ENCODE results near the gene ESR1.

Gene ESR1

GRCh38 chr6:151807513-151808370, at the start of gene ESR1:
Gene ESR1, plus strand, starts transcription at chr6:151807682. Its CDS starts 231 bp downstream, at chr6:151807913.
- no peak for DNase-seq

DNA sequence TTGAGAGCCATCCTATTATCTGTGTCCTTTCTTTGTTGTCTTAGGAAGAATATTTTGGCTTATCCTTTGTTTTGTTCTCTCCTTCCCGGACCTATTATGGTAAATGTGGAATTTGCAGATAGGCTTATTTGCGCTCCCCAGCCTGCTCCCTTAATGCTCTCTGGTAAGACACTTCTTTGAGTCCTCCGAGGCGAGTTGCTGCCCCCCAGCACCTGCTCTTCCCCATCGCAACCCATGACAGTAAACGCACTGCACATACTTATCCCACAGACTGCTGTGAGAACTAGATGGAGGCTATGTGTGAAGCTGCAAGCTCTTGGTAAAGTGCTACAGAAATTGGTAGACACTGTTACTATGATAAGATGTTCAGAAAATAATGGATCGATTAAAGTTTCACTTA, 47.0 kb upstream of the ESR1 start:
- DNase-seq: no peak

- DNase-seq: no peak
These were observed 45.6 kb upstream of the ESR1 start for GRCh38 chr6:151761851-151762250.

- no peak for DNase-seq
These were observed 44.7 kb upstream of the ESR1 start for GRCh38 chr6:151762817-151763216.

DNA sequence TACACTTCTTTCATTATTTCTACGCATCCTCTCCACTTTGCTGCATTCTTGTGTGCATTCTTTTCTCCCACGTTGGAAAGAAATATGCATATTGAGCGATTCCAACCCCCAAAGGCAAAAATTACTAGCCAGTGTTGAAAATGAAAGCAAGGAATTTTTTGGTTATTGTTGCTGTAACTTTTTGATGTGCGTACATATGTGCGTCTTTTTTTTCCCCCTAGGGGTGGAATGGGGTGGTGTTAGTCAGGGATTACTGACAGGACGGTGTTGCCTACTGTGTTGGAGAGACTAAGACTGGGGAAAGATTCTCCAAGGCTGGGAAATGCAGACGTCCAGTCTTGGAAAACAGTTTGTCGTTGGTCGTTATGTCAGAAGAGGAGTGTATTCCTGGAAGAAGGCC, 44.2 kb upstream of the ESR1 start:
- DNase-seq: no peak

DNA sequence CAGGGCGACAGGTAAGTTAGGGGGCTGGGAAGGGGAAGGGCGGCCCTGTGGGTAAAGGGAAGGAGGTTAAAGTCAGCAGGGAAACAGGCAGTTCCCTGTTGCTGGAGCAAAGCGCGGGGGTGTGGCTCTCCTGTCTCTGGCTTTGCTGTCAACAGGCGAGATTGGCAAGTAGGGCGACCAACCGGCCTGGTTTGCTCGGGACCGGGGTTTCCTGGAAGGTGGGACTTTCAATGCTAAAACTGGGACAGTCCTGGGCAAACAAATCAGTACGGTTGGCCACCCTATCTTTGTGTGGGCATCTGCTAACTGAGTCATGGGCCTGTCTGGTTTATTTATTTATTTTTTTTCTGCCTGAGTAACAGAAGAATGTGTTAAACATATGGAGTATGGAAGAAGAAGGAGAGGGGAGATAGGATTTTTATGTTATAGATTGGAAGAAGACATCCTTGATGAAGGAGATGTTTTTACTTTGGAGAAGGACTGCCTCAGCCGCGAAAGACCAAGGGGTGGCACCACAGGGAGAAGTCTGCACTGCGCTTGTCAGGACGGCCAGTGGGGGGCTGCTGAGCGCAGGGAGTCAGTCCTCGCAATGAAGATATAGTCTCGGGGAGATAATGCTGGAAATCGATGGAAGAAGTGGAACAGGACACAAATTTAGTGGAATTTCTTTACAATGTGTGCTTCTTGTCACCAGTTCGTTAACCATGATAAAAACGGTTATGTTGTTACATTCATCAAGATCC, 43.4 kb upstream of the ESR1 start:
- DNase-seq: no peak

DNA sequence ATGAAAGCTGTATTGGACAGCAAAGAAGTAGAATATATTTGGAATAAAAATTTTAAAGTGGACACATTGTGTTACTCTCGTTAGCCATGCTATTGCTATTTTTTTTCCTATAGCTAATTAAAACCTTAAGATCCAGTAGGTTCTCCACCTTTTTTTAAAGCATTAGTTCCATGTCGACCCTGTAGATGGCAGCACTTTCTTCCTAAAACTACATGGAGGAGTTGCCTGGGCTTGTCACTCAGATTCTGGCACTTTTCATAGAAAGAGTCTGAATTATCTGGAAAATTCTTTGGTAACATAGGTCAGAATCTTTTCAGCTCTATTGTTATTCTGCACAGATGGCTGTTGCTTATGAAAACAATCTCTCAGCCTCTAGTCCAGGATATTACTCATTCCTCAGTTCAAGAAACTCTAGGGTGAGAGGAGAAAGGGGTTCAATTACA, 42.0 kb upstream of the ESR1 start:
- peak; percentile 7 for DNase-seq

DNA sequence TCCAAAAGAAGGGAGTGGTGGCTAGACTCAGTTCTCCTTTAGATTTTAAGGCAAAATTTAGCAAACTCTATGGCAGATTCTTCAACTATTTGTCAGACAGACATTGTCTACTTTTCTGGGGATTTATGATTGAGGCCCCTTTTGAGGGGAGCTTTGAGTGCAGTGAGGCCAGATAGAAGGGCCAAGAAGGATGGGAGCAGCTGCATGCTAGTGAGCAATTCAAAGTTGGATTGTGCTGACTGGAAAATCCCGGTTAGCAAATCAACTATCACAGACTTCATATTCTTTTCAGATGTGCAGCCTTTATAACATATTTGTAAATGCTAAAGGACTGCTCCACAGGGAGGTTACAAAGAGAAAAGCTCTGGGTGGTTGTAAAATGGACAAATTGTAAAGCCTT, 35.0 kb upstream of the ESR1 start:
- no peak for DNase-seq

DNA sequence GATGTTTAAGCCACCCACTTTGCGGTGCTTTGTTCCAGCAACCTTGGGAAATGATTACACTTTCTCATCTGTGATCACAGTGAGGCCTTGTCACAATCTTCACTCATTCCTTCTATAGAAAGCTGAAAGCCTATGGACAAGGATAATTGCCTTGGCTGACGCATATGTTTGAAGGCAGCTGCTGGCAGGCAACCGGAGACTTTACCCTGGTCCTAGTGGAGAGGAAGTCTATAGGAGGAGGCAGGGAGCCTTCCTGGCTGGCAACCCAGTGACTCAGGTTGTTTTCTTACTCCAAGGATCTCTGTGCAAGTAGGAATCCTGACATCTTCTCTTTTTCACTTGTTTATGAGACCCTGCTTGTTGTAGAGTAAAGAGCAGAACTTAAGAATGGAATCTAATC, 34.1 kb upstream of the ESR1 start:
- no peak for DNase-seq

DNA sequence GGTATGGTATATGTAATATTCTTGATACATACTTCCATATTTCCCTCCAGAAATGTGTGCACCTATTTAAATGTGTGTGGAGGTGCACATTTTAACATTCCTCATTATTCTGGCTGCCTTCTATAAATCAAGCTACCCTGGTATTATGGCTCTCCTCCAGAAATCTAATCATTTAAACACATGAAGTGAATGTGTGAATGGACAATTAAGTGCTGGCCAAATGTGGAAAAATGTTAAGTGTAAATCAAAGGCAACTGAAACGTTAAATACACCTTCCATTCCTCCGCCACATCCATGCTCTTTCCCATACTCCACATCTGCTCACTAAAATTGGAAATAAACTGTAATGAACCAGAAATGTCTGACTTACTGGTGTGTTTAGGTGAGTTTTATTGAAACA, 24.9 kb upstream of the ESR1 start:
- no peak for DNase-seq

- DNase-seq: no peak
These were observed 23.8 kb upstream of the ESR1 start for GRCh38 chr6:151783692-151784091.

DNA sequence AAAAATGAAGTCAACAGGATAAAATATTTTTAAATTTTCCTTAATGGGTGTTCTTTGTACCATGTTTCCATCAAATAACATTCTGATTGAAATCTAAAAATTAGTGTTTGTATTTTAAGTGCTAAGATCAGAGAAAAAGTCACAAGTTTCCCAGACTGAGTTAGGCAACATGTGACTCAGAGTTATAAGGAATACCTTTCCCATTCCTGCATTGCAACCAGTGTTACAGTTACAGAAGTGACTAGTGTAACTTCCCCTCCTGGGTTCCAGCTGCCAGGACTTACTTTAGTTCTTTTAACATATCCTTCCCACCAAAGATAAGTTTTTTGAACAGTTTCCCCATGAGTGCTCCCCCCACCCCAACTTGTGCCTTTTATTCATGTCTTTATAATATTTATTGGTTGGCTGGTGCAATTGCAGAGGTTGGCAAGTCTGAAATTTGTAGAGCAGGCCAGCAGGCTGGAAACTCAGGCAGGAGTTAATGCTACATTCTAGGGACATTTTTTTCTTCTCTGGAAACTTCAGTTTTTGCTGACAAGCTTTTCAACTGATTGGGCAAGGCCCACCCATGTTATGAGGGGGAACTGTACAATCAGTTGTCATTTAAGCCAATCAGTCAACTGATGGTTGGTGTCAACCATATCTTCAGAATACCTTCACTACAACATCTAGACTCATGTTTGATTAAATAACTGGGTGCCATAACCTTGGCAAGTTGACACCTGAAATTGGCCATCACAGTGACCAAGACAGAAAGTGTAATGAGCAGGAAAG, 22.9 kb upstream of the ESR1 start:
- DNase-seq: no peak

GRCh38 chr6:151796842-151797530, 10.5 kb upstream of the ESR1 start:
- no peak for DNase-seq

GRCh38 chr6:151803743-151804142, 3.7 kb upstream of the ESR1 start:
- DNase-seq: no peak

DNA sequence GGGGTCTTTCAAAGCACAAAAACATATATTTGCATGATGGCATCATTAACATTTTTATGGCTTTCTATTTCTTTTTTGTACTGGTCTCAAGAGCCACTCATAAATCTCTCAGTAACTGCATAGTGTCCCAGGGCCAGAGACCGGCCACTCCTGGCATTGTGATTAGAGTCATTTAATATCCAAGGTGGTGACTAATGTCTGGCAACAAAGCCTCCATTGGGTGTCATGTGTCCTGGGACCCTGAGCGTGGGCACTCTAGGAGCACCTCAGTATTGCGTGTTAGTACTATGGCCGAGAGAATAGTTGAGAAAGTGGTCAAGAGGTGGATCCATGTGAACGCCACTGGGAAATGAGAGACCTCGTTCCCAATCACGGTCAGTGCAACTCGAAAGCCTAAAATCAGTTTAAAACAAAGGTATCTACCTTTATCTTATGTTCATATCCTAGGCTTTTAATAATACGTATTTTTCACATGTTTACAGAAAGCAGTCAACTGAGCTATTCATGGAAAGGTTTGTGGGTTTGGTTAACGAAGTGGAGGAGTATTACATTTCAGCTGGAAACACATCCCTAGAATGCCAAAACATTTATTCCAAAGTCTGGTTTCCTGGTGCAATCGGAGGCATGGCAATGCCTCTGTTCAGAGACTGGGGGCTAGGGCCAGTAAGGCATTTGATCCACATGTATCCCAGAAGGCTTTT, 2.7 kb upstream of the ESR1 start:
- DNase-seq: no peak

- DNase-seq: no peak
These were observed 2.1 kb upstream of the ESR1 start for GRCh38 chr6:151805286-151805840.

DNA sequence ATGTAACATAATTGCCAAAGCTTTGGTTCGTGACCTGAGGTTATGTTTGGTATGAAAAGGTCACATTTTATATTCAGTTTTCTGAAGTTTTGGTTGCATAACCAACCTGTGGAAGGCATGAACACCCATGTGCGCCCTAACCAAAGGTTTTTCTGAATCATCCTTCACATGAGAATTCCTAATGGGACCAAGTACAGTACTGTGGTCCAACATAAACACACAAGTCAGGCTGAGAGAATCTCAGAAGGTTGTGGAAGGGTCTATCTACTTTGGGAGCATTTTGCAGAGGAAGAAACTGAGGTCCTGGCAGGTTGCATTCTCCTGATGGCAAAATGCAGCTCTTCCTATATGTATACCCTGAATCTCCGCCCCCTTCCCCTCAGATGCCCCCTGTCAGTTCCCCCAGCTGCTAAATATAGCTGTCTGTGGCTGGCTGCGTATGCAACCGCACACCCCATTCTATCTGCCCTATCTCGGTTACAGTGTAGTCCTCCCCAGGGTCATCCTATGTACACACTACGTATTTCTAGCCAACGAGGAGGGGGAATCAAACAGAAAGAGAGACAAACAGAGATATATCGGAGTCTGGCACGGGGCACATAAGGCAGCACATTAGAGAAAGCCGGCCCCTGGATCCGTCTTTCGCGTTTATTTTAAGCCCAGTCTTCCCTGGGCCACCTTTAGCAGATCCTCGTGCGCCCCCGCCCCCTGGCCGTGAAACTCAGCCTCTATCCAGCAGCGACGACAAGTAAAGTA, 547 bp upstream of the ESR1 start:
- no peak for DNase-seq

- DNase-seq: no peak
These were observed 1.1 kb downstream of the ESR1 start for GRCh38 chr6:151808371-151809241.

DNA sequence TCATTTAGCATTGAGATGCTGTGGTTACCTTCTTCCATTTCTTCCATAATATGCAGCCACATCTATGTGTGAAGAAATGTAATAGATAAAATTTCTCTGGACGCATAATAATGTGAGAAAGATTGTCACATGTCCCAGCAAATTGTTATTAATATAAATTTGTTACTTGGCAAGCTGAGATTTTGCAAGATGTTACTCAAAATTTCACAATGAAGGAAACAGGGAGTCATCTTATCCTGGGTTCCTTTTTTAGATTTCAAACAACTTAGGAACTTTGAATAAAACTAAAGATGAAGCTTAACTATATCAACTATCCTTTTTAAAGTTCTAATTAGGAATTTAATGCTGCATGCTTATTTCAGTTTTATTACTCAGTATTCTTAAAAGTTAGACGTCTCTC, 3.6 kb downstream of the ESR1 start:
- DNase-seq: no peak

DNA sequence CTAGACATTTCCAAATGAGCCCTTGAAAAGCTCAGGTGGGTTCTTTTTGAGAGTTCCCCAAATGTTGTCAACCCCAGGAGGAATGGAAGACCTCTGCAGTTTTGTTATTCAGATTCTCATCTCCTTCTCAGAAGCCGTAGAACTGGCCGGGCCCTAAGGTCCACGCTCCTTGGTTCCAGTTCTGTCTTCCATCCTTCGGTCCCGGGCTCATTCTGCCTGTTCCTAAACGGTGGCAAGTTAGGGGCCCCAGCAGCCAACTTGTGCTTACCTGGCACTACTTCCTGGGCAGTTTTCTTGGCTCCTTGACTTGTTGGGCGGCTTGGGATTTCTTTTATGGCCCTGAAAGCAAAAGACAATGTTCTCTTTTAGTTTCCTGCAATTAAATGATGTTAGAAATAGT, 6.4 kb downstream of the ESR1 start:
- DNase-seq: no peak

All from DMS 273 treated with DMSO at 0.1 percent for 48 hours (cell line).